ENCODE results near the gene MYOG. TPM values are rescaled to one million over a fixed set of nuclear protein-coding genes. Genes with fewer than 3 reads are reported as not detected.

Gene MYOG
- total and polyA plus RNA-seq, 2 donors = 12.7 TPM; not detected in 1

DNA sequence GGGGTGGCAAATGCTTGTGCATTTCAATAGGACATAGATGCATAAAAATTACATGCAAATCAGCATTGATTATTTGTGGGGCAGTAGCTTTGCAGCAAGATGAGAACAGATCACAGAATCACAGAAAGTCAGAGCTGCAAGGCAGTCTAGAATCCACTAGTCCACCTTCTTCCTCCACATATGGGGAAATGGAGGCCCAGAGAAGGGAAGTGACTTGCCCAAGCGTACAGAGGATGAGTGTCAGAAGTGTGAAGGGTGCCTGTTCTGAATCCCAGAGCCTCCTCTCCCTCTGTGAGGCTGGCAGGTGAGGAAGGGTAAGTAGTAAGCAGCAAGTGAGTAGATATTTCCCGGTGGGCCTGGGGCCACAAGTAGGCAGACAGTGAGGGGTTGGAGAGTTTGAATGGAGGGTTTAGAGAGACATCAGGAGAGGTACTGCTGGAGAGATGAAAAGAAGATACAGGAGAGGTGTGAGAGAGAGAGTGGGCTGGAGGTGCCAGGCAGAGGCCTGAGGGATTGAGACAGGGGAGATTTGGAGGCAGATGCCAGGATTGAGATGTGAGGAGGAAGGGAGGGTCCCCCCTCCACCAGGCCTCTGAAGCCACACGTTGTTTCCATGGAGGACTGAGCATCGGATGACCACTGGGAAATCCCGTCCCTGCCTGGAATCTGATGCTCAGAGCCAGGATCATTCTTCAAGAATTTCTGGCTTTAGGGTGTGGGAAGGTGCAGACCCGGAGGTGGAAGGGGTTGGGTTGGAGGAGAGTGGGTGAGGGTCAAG is 4.8 kb upstream of the MYOG start:
- Histone ChIP-seq H3K4me3 (ENCODE audit: low read depth, low read length) (no peak overlapping the region), H3K36me3 (ENCODE audit: insufficient read depth) (no peaks in the 10 kb centered on the region), H3K4me1 (ENCODE audit: insufficient read depth) (no peaks in the 10 kb centered on the region), H3K27ac (ENCODE audit: low read depth) (no peak overlapping the region)
- DNase-seq (ENCODE audit: extremely low spot score) = no peak
- WGBS = 75% methylated on average over 6 of the region's 6 CpGs

DNA sequence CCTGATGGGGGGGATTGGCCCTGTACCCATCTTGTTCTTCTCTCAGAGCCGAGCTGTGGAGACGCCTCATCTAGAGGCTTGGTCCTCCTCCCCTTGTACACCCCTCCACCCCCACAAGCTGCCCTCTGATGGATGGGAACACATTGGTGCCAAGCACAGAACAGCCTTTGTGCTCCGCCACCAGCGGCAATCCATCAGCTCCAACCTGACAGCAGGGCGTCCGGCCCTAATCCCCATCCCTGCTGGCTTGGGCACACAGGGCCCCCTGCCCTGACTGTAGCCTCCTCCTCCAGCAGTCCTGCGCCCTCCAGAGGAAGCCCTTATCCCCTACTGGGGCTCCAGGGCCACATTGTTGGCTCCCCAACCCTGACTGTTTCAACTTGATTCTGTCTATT is 3.8 kb upstream of the MYOG start:
- 73% methylated on average over 7 of the region's 7 CpGs for WGBS
- H3K4me1 ChIP-seq (ENCODE audit: insufficient read depth) = no peaks in the 10 kb centered on the region
- no peaks in the 10 kb centered on the region for H3K36me3 ChIP-seq (ENCODE audit: insufficient read depth)
- no peak for DNase-seq (ENCODE audit: extremely low spot score)
- no peak overlapping the region for H3K4me3 ChIP-seq (ENCODE audit: low read depth, low read length)
- H3K27ac ChIP-seq (ENCODE audit: low read depth) = no peak overlapping the region

DNA sequence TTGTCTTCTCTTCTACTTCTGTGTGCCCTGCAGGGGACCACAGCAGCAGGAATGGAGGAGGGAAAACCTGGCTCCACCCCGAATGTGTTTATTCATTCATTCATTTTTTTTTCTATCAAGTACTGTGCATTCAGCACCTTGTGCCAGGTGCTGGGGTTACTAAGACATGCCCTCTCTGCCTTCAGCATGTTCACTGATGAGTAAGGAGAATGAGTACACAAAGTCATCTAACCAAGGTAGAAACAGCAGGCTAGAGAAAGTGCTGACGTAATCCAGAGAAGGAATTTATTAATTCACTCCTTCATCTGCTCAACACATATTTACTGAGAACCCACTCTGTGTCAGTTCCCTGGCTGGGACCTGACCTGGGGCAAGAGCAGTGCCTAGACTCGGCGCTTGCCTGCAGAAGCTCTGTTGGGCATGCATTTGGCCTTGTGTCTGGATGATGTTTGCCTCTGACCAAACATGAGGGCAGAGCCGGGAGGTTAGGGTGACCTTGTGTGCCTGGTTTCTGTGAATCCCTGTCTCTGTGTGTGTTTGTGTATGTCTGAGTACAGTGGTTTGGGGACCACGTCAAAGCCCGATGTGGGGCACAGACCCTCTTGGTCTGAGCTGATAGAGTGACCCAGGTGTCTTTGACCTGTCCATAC is 3.3 kb upstream of the MYOG start:
- DNase-seq (ENCODE audit: extremely low spot score) = no peak
- Histone ChIP-seq H3K4me3 (ENCODE audit: low read depth, low read length) (no peak overlapping the region), H3K36me3 (ENCODE audit: insufficient read depth) (no peaks in the 10 kb centered on the region), H3K4me1 (ENCODE audit: insufficient read depth) (no peaks in the 10 kb centered on the region), H3K27ac (ENCODE audit: low read depth) (no peak overlapping the region)
- WGBS = 86% methylated on average over 7 of the region's 7 CpGs

DNA sequence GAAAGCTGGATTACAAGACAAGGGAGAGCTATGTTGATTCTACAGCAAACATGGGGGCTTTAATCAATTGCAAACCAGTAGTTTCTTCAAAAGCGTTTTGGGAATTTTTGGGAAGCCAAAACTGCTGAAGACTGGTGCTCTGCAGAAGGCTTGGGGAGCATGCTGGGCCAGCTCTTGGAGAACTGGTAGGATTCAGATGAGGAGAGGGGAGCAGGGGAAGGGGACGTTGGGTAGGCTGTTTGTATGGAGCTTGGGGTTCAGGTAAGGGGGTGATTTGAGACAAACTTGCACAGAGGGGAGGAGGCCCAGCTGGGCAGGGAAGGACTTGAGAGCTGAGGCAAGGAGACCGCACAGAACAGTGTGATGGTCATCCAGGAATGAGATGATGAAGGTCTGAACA is 2.6 kb upstream of the MYOG start:
- WGBS = 91% methylated on average over 3 of the region's 3 CpGs
- no peaks in the 10 kb centered on the region for H3K4me1 ChIP-seq (ENCODE audit: insufficient read depth)
- H3K27ac ChIP-seq (ENCODE audit: low read depth) = no peak overlapping the region
- DNase-seq (ENCODE audit: extremely low spot score) = no peak
- no peaks in the 10 kb centered on the region for H3K36me3 ChIP-seq (ENCODE audit: insufficient read depth)
- H3K4me3 ChIP-seq (ENCODE audit: low read depth, low read length) = no peak overlapping the region

DNA sequence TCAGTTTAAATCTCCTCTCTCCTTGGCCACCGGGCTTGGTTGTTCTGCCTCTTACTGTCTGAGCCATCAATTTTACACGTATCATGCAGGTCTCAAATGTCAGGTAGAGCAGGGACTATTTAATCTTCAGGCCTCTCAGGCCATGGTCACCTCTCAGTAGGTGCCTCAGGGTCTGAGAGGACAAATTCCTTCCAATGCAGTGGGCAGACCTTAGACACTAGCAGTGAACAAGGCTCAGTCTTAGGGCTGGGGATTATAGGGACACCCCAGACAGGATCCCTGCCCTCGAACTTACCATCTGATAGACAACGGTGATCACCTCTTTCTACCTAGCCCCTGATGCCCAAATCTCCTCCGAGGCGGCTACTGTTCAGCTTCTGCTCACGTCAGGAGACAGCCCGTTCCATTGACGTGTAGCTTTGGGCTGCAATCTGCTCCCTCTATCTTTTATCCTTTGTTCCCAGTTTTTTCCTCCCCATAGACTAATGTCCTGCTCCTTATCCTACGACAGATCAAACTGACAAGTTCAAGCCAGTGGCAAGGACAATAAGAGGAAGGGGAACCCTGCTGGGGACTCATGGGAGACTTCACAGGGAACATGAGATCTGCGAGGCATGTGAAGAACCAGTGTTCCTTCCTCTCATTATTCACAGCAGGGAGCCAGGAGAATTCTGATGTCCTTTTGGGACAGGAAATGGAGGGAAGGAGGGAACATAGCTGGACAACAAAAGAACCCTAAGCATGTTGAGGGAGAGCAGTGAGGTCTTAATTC is 1.4 kb upstream of the MYOG start:
- no peak for DNase-seq (ENCODE audit: extremely low spot score)
- 82% methylated on average over 11 of the region's 11 CpGs for WGBS
- no peaks in the 10 kb centered on the region for H3K4me1 ChIP-seq (ENCODE audit: insufficient read depth)
- no peaks in the 10 kb centered on the region for H3K36me3 ChIP-seq (ENCODE audit: insufficient read depth)
- no peak overlapping the region for H3K4me3 ChIP-seq (ENCODE audit: low read depth, low read length)
- no peak overlapping the region for H3K27ac ChIP-seq (ENCODE audit: low read depth)

DNA sequence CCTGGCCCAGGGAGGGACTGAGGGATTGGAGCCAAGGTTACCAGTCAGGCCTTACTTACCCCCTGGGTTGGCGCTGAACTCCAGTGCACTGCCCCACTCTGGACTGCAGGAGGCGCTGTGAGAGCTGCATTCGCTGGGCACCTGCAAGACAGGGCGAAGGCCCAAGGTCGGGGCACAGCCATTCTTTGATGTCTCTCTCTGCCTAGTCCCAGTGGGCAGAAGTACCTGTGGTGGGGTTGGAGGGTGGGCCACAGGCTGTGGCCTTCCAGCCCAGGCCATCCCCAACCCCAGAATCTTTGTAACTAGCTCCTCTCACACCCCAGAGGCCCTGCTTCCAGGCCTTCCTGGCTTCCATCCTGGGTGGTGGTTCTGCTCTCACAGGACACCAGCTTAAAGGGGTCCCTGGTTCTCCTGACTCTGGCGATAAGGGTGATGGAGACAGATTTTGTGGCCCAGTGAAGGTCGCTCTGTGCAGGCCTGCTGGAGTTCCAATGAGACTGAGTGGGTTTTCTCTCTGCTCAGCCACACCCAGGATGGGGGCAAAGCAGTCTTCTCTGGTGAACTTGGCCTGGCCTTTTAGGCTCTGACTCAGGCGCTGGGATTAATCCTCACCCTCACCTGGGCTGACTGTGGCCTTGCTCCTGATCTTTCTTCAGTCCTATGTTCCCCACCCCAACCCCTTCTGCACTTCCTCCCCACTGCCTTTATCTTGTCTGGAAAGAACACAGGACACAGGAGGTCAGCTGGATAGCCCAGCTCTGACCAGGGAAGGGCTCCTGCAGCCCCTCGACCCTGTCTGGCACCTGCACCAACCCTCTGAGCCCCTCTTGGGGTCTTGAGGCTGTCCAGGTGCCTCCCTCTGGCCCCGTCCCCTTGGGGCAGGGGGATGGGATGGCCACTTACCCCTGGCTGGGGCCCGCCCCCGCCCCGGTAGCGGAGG is 954 bp downstream of the MYOG start:
- 90% methylated on average over 14 of the region's 14 CpGs for WGBS
- no peak for DNase-seq (ENCODE audit: extremely low spot score)

DNA sequence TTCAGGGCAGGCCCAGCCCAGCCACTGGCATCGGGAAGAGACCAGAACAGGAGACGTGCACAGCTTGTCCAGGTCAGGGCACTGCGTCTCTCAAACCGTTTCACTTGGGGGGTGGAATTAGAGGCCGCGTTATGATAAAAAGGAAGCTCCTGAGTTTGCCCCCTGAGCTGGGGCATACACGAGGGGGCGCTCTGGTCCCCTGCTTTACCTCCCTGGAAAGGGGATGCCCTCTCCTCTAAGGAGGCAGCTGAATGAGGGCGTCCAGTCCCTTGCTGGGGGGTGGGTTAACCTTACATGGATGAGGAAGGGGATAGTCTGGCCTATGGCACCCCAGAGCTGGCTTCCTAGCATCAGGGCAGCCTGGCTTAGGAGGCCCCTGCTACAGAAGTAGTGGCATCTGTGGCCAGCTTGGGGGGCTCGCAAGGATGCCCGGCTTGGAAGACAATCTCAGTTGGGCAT is 2.3 kb downstream of the MYOG start:
- no peak overlapping the region for H3K4me3 ChIP-seq (ENCODE audit: low read depth, low read length)
- 86% methylated on average over 11 of the region's 11 CpGs for WGBS

More for the DNA sequence above, 954 bp downstream of the MYOG start:
- H3K4me1 ChIP-seq (ENCODE audit: insufficient read depth) = no peaks in the 10 kb centered on the region
- H3K4me3 ChIP-seq (ENCODE audit: low read depth, low read length) = no peak overlapping the region
- no peaks in the 10 kb centered on the region for H3K36me3 ChIP-seq (ENCODE audit: insufficient read depth)
- no peak overlapping the region for H3K27ac ChIP-seq (ENCODE audit: low read depth)

DNA sequence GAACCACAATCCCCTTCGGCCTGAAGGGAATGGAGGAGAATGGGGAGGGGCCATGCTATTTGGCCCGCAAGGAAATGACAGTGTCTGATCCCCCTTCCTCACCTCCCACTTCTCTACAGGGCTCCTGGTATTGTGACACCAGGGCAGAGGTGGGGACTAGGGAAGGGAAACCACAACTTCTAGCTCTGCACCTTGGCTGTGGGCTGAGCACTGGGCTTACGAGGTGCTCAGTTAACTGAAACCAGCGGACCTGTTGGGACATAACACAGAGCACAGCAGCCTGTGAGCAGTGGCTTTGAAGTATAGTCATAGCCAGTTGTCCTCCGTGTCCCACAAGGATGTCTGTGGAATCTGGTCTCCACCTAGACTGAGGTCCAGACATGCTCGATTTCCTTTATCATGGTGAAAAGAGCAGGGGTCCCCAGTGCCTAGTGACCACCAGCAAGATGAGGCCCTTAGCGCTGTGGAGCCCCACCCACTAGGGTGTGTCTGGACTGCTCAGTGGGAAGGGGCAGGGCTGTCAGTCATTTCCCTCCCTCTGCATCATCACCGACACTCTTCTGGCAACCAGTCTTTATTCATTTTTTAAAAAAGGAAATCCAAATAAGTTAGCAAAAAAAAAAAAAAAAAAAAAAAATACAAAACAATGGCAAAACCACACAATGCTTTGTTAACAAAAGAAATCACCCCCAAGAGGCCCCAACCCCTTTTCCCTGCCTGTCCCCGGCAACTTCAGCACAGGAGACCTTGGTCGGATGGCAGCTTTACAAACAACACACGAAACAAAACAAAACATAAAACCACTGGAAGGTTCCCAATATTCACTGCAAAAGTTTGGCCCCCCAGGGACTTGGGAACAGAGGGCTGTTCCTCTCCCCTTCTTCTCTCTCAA is 3.0 kb downstream of the MYOG start:
- H3K4me1 ChIP-seq (ENCODE audit: insufficient read depth) = no peaks in the 10 kb centered on the region
- WGBS = 66% methylated on average over 11 of the region's 11 CpGs
- H3K36me3 ChIP-seq (ENCODE audit: insufficient read depth) = no peaks in the 10 kb centered on the region
- H3K27ac ChIP-seq (ENCODE audit: low read depth) = no peak overlapping the region
- H3K4me3 ChIP-seq (ENCODE audit: low read depth, low read length) = no peak overlapping the region
- no peak for DNase-seq (ENCODE audit: extremely low spot score)

More for the DNA sequence above, 2.3 kb downstream of the MYOG start:
- DNase-seq (ENCODE audit: extremely low spot score) = no peak
- Histone ChIP-seq H3K4me1 (ENCODE audit: insufficient read depth) (no peaks in the 10 kb centered on the region), H3K36me3 (ENCODE audit: insufficient read depth) (no peaks in the 10 kb centered on the region), H3K27ac (ENCODE audit: low read depth) (no peak overlapping the region)

DNA sequence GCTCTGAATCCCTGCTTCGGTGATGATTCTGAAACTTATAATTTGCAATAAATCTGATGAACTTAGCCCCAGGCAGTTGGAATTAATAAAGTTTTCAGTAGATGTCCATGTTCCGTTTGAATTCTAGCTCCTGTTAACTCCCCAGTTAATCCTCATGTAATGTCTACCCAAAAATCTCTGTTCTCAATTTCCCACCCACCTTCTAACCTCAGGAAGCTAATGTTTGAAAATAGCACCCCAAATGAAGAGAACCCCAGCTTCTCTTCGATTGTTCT is 3.6 kb downstream of the MYOG start:
- Histone ChIP-seq H3K4me3 (ENCODE audit: low read depth, low read length) (no peak overlapping the region), H3K4me1 (ENCODE audit: insufficient read depth) (no peaks in the 10 kb centered on the region), H3K36me3 (ENCODE audit: insufficient read depth) (no peaks in the 10 kb centered on the region), H3K27ac (ENCODE audit: low read depth) (no peak overlapping the region)
- WGBS = 51% methylated on average over 3 of the region's 3 CpGs
- DNase-seq (ENCODE audit: extremely low spot score) = no peak

DNA sequence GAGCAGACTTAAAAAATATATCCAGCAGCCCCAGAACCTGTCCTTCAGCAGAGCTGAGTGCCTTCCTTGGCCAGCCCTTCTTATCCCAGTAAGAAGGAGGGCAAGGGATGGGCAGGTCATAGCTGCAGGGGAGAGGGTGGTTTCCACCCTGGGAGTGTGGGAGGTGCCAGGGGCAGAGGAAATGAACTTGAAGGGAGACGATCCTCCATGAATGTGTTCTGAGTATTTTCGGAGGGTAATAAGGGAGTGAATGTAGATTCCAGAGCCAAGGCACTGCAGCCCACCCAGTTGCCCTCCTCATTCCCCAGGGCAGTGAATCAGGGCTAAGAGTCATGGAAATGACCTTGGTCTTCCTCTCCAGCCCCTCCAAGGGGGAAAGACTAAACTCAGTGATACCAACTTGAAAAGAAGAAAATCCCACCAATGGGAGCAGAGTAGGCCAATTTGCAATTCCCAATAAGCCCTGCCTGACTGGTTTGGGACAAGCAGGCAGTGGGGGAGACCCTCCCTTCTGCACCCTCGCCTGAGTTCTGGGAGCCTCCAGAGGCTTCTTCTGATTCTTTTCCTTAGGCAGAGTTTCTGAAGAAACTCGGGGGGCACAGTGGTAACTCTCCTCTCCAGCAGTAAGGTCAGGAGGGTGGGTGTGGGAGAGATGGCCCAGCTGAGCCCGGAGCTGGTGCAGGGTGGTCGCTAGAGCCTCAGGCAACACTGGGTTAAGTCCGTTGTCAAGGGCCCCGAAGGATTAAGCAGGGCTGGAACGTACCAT is 4.2 kb downstream of the MYOG start:
- H3K4me3 ChIP-seq (ENCODE audit: low read depth, low read length) = no peak overlapping the region
- H3K27ac ChIP-seq (ENCODE audit: low read depth) = no peak overlapping the region
- 51% methylated on average over 9 of the region's 9 CpGs for WGBS
- no peaks in the 10 kb centered on the region for H3K4me1 ChIP-seq (ENCODE audit: insufficient read depth)
- no peak for DNase-seq (ENCODE audit: extremely low spot score)
- H3K36me3 ChIP-seq (ENCODE audit: insufficient read depth) = no peaks in the 10 kb centered on the region

DNA sequence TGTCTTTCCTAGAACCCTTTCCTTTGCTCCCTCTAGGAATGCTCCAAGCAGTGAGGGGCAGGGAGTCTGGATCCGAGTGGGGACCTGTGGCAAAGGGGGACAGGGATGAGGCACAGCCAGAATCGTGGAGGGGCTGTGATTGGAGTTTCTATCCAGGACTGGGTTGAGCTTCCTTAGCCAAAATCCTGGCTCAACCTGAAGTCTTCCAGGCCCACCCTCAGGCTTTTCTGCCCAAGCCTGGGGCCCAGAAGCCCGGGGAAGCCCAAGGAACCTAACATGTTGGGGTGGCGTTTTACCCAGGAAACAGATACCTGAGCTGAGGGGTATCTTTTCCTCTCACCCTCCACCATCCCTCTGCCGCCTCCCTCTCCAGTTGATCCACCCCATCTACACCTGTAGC is 5.4 kb downstream of the MYOG start:
- Histone ChIP-seq H3K27ac (ENCODE audit: low read depth) (no peak overlapping the region), H3K4me1 (ENCODE audit: insufficient read depth) (no peaks in the 10 kb centered on the region), H3K4me3 (ENCODE audit: low read depth, low read length) (no peak overlapping the region), H3K36me3 (ENCODE audit: insufficient read depth) (no peaks in the 10 kb centered on the region)
- no peak for DNase-seq (ENCODE audit: extremely low spot score)
- 91% methylated on average over 5 of the region's 5 CpGs for WGBS

DNA sequence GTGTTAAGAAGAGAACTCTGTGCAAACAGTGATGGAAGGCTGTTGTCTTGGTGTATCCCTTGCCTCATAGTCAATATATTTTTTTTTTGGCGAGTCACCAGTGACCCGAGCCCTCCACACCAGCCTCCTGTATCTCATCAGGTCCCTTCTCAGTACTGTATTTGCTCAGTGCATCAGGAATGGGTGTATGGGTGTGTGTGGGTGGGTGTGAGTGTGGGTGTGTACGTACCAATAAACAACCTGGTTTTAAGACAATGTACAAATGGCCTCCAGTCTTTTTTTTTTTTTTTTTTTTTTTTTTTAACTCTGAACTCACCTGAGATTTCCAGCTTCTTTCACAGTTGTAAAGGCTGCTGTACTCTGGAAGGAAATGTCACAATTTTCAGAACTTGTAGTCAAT is 7.3 kb downstream of the MYOG start:
- H3K36me3 ChIP-seq (ENCODE audit: insufficient read depth) = no peaks in the 10 kb centered on the region
- no peak for DNase-seq (ENCODE audit: extremely low spot score)
- no peaks in the 10 kb centered on the region for H3K4me1 ChIP-seq (ENCODE audit: insufficient read depth)
- no peak overlapping the region for H3K27ac ChIP-seq (ENCODE audit: low read depth)
- WGBS = 88% methylated on average over 3 of the region's 3 CpGs
- H3K4me3 ChIP-seq (ENCODE audit: low read depth, low read length) = no peak overlapping the region
